Superior temporal gyrus (tissue), 1 donor: ENCODE data around the gene RPRM.
"Not testable (repeated sequence)": the region's sequence is repeated elsewhere in the genome, so short reads cannot be mapped to it uniquely, and the experiment has no call there.

Source experiments
- DNase-seq: peaks from one replicate; pipeline ENCODE4 v3.0.0-alpha.2; 2016; ENCODE audit errors: extremely low spot score

The RPRM gene

DNA sequence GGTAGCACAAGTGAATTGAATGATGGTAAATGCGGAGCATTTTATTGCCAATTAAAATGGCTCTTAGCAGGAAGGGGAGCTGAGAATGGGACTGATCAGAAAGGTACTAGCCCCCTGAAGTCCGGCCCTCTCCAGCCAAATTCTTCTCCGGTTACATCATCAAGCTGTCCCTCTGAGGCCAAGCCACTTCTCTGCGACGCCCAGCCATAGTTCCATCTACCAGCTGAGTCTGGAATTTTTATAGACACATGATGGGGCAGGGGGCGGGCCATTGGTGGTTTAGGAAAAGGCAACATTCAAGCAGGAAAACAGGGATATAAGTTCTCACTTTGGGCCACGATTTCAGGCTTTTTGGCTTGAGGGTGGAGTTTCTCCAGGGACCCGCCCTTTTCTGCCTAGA lies 22.7 kb downstream of the RPRM start:
- DNase-seq = no peak

DNA sequence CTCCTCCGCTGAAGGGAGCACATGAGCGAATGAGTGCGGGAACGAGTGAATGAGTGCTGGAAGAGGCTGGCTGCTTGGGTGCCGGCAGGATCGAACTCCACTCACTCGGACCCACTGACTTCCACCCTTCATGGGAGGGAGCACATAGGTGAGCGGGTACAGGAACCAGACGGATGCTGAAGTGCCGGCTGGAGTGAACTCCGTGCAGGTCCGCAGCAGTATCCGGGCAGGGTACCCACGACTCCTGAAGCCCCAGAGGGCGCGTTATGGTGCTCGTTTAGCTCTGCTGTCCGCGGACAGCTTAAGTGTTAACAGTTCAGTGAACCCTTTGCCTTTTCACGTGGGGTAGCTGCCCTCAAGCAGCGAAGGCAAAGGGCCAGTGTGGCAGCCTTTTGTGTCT lies 23.2 kb downstream of the RPRM start:
- no peak for DNase-seq

DNA sequence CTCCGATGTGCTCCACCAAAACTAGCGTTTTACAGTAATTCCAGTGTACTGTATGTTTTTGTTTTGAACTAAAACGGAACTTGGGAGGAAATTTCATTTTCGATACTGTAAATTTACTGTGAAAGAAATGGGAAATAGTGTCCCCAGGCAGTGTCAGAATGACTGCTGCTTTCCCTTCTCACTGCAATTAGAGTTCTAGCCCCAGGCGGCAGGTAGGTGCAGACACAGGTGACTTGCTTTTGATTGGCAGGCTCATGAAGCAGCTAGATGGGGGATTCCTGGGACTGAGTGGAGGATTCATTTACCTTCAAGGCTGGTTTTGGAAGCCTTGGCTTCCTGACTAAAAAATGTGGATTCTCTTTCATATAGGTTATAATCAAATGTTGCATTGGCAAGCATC lies 27.0 kb downstream of the RPRM start:
- DNase-seq = no peak

DNA sequence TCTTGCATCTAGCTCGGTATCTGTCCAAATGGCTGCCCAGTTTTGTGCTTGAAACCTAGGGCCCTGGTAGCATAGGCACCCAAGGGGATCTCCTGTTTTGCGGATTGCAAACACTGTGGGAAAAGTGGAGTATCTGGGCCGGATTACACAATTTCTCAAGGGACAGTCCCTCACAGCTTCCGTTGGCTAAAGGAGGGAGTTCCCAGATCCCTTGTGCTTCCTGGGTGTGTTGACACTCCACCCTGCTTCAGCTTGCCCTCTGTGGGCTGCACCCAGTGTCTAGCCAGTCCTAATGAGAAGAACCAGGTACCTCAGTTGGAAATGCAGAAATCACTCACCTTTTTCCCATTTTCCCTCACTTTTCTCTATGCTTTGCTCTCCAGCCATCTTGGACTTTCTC lies 35.5 kb downstream of the RPRM start:
- no peak for DNase-seq

DNA sequence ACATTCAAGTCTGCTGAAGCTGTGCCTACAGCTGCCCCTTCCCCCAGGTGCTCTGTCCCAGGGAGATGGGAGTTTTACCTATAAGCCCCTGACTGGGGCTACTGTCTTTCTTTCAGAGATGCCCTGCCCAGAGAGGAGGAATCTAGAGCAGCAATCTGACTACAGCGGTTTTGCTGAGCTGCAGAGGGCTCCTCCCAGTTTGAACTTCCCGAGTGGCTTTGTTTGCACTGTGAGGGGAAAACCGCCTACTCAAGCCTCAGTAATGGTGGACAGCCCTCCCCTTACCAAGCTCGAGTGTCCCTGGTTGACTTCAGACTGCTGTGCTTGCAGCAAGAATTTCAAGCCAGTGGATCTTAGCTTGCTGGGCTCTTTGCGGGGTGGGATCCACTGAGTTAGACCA lies 35.9 kb downstream of the RPRM start:
- not testable (repeated sequence) for DNase-seq

DNA sequence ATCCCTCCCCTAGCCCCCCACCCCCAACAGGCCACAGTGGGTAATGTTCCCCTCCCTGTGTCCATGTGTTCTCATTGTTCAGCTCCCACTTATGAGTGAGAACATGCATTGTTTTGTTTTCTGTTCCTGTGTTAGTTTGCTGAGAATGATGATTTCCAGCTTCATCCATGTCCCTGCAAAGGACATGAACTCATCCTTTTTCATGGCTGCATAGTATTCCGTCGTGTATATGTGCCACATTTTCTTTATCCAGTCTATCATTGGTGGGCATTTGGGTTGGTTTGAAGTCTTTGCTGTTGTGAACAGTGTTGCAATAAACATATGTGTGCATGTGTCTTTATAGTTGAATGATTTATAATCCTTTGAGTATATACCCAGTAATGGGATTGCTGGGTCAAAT lies 38.5 kb downstream of the RPRM start:
- DNase-seq = not testable (repeated sequence)

DNA sequence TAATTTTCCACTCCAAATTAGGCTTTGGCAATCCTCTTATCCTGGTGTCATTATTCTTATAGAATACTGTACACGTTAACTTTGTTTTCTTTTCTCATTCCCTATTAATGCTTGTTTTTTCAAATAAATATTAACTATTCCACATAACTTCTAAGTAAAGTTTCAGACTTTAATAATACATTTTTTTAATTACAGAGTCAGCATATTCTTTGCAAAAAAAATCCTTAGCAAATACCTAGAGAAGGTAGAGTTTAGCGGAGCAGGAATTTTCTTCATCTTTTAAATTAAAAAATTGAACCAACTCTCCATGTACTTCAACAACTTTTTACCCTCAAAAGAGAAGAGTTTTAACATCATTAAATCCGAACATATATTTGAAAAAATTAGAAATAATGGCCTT lies 45.2 kb downstream of the RPRM start:
- DNase-seq = no peak

DNA sequence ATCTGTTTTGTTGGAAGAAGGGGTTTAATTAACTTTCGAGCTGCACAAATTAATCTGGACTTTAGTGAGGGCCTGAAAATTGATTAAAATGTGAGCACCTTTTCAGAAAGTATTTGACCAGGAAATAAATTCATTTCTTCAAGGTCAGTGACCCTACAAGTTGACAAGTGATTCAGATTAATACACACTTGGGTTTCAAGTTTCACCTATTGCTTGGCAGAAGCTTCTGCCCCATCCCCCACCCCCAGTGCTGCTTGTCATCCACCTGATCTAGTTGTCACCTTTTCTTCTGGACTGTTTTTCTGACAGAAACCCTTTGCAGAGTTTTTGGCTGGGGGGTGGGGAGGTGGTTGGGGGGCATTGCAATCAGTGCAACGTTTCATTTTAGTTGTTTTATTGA lies 46.2 kb downstream of the RPRM start:
- no peak for DNase-seq

DNA sequence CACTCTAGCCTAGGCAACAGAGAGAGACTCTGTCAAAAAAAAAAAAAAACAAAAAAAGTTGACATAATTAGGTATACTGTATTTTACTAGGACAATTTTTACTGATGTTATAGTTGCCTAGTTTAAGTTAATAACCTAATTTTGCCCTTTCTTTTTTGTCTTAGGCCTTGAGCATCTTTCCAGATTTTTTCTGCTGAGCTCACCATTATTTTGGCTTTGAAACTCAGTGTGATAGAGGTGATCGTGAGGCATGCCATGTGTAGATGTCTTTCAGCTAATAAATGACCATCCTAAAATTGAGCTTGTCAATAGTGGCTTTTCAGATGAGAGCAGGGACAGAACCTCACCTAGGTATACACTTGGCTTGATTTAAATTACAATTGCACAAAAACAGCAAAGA lies 47.4 kb downstream of the RPRM start:
- DNase-seq = no peak
